ENCODE results near the gene PARL. TPM values are rescaled to one million over a fixed set of nuclear protein-coding genes. Genes with fewer than 3 reads are reported as not detected.

PARL gene
- total and polyA plus RNA-seq, 10 of the 15 experiments (the other 5 are each of a cell fraction or from before 2014, with no cell fraction given) = 49.7 to 113 (median 77.2) TPM

GRCh38 chr3:183924956-183925355 is 40.3 kb upstream of the PARL start:
- DNase-seq (ENCODE audit: low read depth, low spot score) (no peak), FAIRE-seq (no peak), ATAC-seq (no peak)
- WGBS (ENCODE audit: insufficient coverage, insufficient replicate concordance, low lambda C conversion rate, missing lambda C conversion rate) = 96% methylated on average over 7 of the region's 7 CpGs
- BruUV-seq (replicated peaks) = no TSS peak
- in situ Hi-C loops (cut with MboI) = no loop called here
- POLR2A ChIA-PET = no interaction called here
- Histone ChIP-seq H3K27ac (ENCODE audit: control insufficient read depth, insufficient read depth) (no peak overlapping the region), H3K4me3 (no peak overlapping the region), H3K27me3 (replicated peaks in 1 of 2; ENCODE audit: control insufficient read depth in 2 of 2, insufficient read depth in 2 of 2, low read length in 1 of 2) (no peaks in the 10 kb centered on the region), H3K4me2 (ENCODE audit: control insufficient read depth, insufficient read depth) (no peak overlapping the region), H3K79me2 (ENCODE audit: control insufficient read depth, insufficient read depth, low read length) (no peaks in the 10 kb centered on the region), H4K20me1 (ENCODE audit: control insufficient read depth, insufficient read depth) (no peaks in the 10 kb centered on the region), H3K36me3 (ENCODE audit: control insufficient read depth in 2 of 2, insufficient read depth in 2 of 2, low read length in 1 of 2) (no peaks in the 10 kb centered on the region; a peak in 1 of 4 replicates), H3K9me3 (replicated peaks; ENCODE audit: control insufficient read depth, insufficient read depth, low read length) (no peaks in the 10 kb centered on the region), H2AFZ (ENCODE audit: control insufficient read depth, low read depth, low read length) (no peak overlapping the region), H3K4me1 (ENCODE audit: control insufficient read depth, insufficient read depth, low read length) (no peaks in the 10 kb centered on the region), H3K9ac (ENCODE audit: control insufficient read depth, insufficient read depth, low read length) (no peak overlapping the region)
- RAD21 ChIA-PET (ENCODE audit: unreplicated experiment) = no interaction called here
- intact Hi-C loops (cut with micrococcal nuclease; ENCODE audit: unreplicated experiment) = no loop called here
- CTCF ChIA-PET = interaction anchor here (1.8 kb wide), 1 partner anchor 93 kb away, joined by 7 read pairs; the partner anchor contains the start of gene ABCC5
- SMC1A ChIA-PET (ENCODE audit: uncharacterized antibody, unreplicated experiment) = no interaction called here
- TF ChIP-seq SP1 (IDR thresholded peaks at IDR 0.05; ENCODE audit: low read depth, low read length) = no peak

DNA sequence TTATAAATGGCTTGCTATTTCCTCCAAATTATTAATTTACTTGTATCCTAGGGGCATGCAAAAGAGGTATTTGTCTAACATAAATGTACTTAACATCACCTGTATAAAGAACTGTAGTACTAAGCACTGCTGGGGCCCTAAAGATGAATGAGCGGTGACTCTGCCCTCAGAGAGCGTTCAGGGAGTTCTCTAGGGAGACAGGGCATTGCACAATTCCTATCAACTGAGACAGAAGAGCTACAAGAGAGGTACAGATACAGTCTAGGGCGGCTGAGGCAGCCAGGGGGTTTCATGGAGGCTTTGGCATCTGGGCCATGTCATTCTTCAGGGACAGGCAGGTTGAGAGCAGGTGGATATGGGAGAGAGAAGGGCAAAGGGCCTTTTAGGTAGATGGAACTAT is 39.9 kb upstream of the PARL start:
- in situ Hi-C loops (cut with MboI) (no loop called here), intact Hi-C loops (cut with micrococcal nuclease; ENCODE audit: unreplicated experiment) (no loop called here)
- H3K4me2 ChIP-seq (ENCODE audit: control insufficient read depth, insufficient read depth) = no peak overlapping the region
- POLR2A ChIA-PET = no interaction called here
- H3K36me3 ChIP-seq (ENCODE audit: control insufficient read depth in 2 of 2, insufficient read depth in 2 of 2, low read length in 1 of 2) = no peaks in the 10 kb centered on the region; a peak in 1 of 4 replicates
- BruUV-seq (replicated peaks) = no TSS peak
- RAD21 ChIA-PET (ENCODE audit: unreplicated experiment) = no interaction called here
- no peak for ATAC-seq
- H2AFZ ChIP-seq (ENCODE audit: control insufficient read depth, low read depth, low read length) = no peak overlapping the region
- no peak overlapping the region for H3K27ac ChIP-seq (ENCODE audit: control insufficient read depth, insufficient read depth)
- CTCF ChIA-PET = interaction anchor here (1.8 kb wide), 1 partner anchor 93 kb away, joined by 7 read pairs; the partner anchor contains the start of gene ABCC5
- H3K4me1 ChIP-seq (ENCODE audit: control insufficient read depth, insufficient read depth, low read length) = no peaks in the 10 kb centered on the region
- H3K9me3 ChIP-seq (replicated peaks; ENCODE audit: control insufficient read depth, insufficient read depth, low read length) = no peaks in the 10 kb centered on the region
- FAIRE-seq = no peak
- H3K4me3 ChIP-seq = no peak overlapping the region
- DNase-seq (ENCODE audit: low read depth, low spot score) = no peak
- no peaks in the 10 kb centered on the region for H3K79me2 ChIP-seq (ENCODE audit: control insufficient read depth, insufficient read depth, low read length)
- H4K20me1 ChIP-seq (ENCODE audit: control insufficient read depth, insufficient read depth) = no peaks in the 10 kb centered on the region
- SMC1A ChIA-PET (ENCODE audit: uncharacterized antibody, unreplicated experiment) = no interaction called here
- no peak overlapping the region for H3K9ac ChIP-seq (ENCODE audit: control insufficient read depth, insufficient read depth, low read length)
- 50% methylated on average over 3 of the region's 3 CpGs for WGBS (ENCODE audit: insufficient coverage, insufficient replicate concordance, low lambda C conversion rate, missing lambda C conversion rate)
- H3K27me3 ChIP-seq (replicated peaks in 1 of 2; ENCODE audit: control insufficient read depth in 2 of 2, insufficient read depth in 2 of 2, low read length in 1 of 2) = no peaks in the 10 kb centered on the region
- no peak for TF ChIP-seq ZBTB4 (CRISPR knock-in tag; IDR thresholded peaks at IDR 0.05)
- TF ChIP-seq RCOR1 (conservative IDR thresholded peaks at IDR 0.05; ENCODE audit: low read depth, low read length) = no peak
- TF ChIP-seq BCLAF1 (IDR thresholded peaks at IDR 0.05) = no peak
- TF ChIP-seq NFYA (IDR thresholded peaks at IDR 0.05; ENCODE audit: borderline replicate concordance, low read depth, low read length) = no peak
- no peak for TF ChIP-seq PAX8 (IDR thresholded peaks at IDR 0.05)
- no peak for TF ChIP-seq ZBTB11 (CRISPR knock-in tag; IDR thresholded peaks at IDR 0.05)
- TF ChIP-seq MXI1 (IDR thresholded peaks at IDR 0.05; ENCODE audit: low read depth, low read length) = no peak
